Lower leg skin (tissue), 4 donors: Measurements from ENCODE around the gene OBP2A. TPM values are rescaled to one million over a fixed set of nuclear protein-coding genes. Genes with fewer than 3 reads are reported as not detected.
A peak's percentile ranks its signal among the peaks of the same experiment; 100 is the strongest.

ENCODE experiments used
- DNase-seq, 2 donors: peaks; one replicate each; pipeline ENCODE4 v3.0.0-alpha.2; 2019; ENCODE audit warnings: low spot score in 2 of 2
- H3K4me3 ChIP-seq: fragments of 200-600 bp; sonication (generic); 2 replicates; pipeline ENCODE4 v1.5.1; 2017; ENCODE audit warnings: mild to moderate bottlenecking, low read depth; ENCODE audit not compliant: poor library complexity, severe bottlenecking
- CTCF ChIP-seq, 3 donors: fragments of 450-650 bp; IDR thresholded peaks; one replicate each; pipeline ENCODE4 v1.5.1; 2016; ENCODE audit warnings: antibody characterized with exemption in 3 of 3, mild to moderate bottlenecking in 3 of 3, moderate library complexity in 2 of 3
- POLR2A ChIP-seq, 2 donors: fragments of 450-650 bp; IDR thresholded peaks; one replicate each; pipeline ENCODE4 v1.6.1; 2016 to 2017; ENCODE audit warnings: antibody characterized with exemption in 2 of 2, mild to moderate bottlenecking in 1 of 2, moderate library complexity in 1 of 2
- WGBS, 2 donors: methylation state at CpG; one replicate each; pipeline ENCODE4 v1.1.5; 2018; 5-methylcytosine and 5-hydroxymethylcytosine counted together
- intact Hi-C: fragments of 100-400 bp; cut with DNase I; formaldehyde crosslinking; loops from one replicate; pipeline ENCODE4 v1.15.0; 2023; ENCODE audit warnings: low total_unique reads
- total RNA-seq, 4 donors: library from RNA; depleted of rRNA; stranded (reverse); fragments of >200 nt; gene quantifications; one replicate each; pipeline ENCODE4 v1.1.0, GENCODE V29; 2016

OBP2A gene
- total RNA-seq, 4 donors from 2014 or later: 4.7 to 6.6 TPM; not detected in 2

GRCh38 chr9:135562235-135562745 is 16.4 kb downstream of the OBP2A start:
- intact Hi-C loops: no loop called here
- 89 to 90% methylated on average over 15 to 16 of the region's 17 CpGs for WGBS, 2 donors
- DNase-seq: peak in 1 of 2 donors; percentile 66
- TF ChIP-seq CTCF (IDR thresholded peaks at IDR 0.05): no peak
- no peak for TF ChIP-seq POLR2A (IDR thresholded peaks at IDR 0.05)
- H3K4me3 ChIP-seq: no peak overlapping the region

GRCh38 chr9:135563039-135563476 is 17.1 kb downstream of the OBP2A start:
- intact Hi-C loops: no loop called here
- 87 to 89% methylated on average over 1 of the region's 1 CpG for WGBS, 2 donors
- H3K4me3 ChIP-seq: no peak overlapping the region
- DNase-seq: peak in 1 of 2 donors; percentile 59
- TF ChIP-seq CTCF (IDR thresholded peaks at IDR 0.05): no peak
- TF ChIP-seq POLR2A (IDR thresholded peaks at IDR 0.05): no peak

GRCh38 chr9:135563858-135564257 is 17.9 kb downstream of the OBP2A start:
- intact Hi-C loops: no loop called here
- 64 to 78% methylated on average over 12 of the region's 12 CpGs for WGBS, 2 donors
- H3K4me3 ChIP-seq: no peak overlapping the region
- TF ChIP-seq POLR2A (IDR thresholded peaks at IDR 0.05): no peak
- TF ChIP-seq CTCF (IDR thresholded peaks at IDR 0.05): no peak
- peak in 1 of 2 donors; percentile 73 for DNase-seq

GRCh38 chr9:135565141-135565628 is 19.3 kb downstream of the OBP2A start:
- intact Hi-C loops: no loop called here
- H3K4me3 ChIP-seq: no peak overlapping the region
- DNase-seq: peak in 1 of 2 donors; percentile 59
- 68 to 72% methylated on average over 8 to 9 of the region's 9 CpGs for WGBS, 2 donors
- TF ChIP-seq POLR2A (IDR thresholded peaks at IDR 0.05): no peak
- no peak for TF ChIP-seq CTCF (IDR thresholded peaks at IDR 0.05)

GRCh38 chr9:135565636-135566035 is 19.7 kb downstream of the OBP2A start:
- WGBS, 2 donors: 37 to 54% methylated on average over 8 of the region's 8 CpGs
- intact Hi-C loops: no loop called here

More at GRCh38 chr9:135565636-135566035, 19.7 kb downstream of the OBP2A start:
- peak in 1 of 2 donors; percentile 20 for DNase-seq
- TF ChIP-seq POLR2A (IDR thresholded peaks at IDR 0.05): no peak
- TF ChIP-seq CTCF (IDR thresholded peaks at IDR 0.05): no peak
- no peak overlapping the region for H3K4me3 ChIP-seq
